ENCODE results near the gene BMP10.

GRCh38 chr2:68870215-68870614, 982 bp downstream of the BMP10 start:
- TF ChIP-seq CTCF (IDR thresholded peaks at IDR 0.05) (no peak), POLR2A (IDR thresholded peaks at IDR 0.05) (no peak)

Data from thyroid gland (tissue), 4 donors.